Suppressor macrophage treated with lipopolysaccharide for 4 hours (primary cell): ENCODE results near the gene SPRTN.
"Not testable (repeated sequence)": the region's sequence is repeated elsewhere in the genome, so short reads cannot be mapped to it uniquely, and the experiment has no call there.

Experiments used
- DNase-seq: peaks from one replicate; pipeline ENCODE4 v3.0.0-alpha.2; 2020

SPRTN gene

DNA sequence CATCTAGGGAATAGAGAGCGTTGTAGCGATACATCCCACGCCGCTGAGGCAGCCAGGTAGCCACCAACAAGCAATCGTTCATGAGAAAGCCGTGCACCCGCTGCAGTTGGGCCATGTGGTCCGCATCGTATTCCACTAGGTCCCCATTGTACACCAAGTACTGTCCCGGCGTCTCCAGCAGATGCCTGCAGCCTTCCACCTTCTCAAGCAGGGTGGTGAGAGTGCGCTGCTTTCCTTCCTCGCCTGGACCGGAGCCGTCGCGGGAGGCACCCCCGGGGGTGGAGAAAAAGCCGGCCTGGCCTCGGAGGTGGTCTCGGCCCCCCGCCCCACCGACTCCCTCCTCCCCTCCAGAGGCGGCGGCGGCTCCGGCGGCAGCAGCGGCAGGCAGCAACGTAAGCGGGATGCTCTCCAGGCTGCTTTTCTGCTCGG is 1.0 kb upstream of the SPRTN start:
- no peak for DNase-seq

DNA sequence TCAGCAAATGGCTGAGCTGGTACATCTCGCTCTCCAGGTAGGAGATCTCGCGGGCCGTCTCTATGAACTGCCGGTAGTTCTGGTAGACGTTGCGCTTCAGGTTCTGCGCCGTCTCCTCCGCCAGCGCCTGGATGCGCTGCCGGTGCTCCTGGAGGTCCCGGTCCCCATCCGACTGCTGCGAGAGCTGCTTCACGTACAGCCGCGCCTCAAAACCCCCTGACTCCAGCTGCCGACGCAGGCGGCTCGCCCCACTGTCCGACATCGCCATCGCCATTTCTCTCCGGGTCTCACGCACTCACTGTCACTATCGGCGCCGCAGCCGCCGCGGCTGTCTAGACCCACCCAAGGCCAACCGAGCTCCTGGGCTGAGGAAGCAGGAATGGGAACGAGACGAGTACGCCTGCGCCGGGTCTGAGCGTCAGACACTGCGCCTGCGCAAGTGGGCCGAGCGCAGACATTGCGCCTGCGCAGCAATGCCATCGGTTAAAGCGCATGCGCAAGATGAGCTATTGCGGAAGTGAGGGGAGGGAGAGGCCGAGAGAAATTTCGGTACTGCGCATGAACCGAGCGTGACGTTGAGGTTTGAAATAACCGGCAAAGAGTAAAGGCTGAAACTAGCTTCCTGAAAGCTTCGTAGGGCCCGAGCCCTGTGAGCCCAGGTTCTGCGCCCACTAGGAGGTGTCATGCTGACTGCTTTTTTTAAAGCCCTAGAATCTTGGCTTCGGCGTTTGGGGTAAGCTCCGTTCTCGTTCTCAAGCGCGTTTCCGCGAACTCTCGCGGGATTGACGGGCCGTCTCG is 422 bp upstream of the SPRTN start, which contains the start of gene EXOC8:
TSS of gene EXOC8 (minus strand) at position 381 of the 798 bp plus-strand sequence. CDS start at position 274, 107 bp downstream.
- DNase-seq = peak; percentile 99

DNA sequence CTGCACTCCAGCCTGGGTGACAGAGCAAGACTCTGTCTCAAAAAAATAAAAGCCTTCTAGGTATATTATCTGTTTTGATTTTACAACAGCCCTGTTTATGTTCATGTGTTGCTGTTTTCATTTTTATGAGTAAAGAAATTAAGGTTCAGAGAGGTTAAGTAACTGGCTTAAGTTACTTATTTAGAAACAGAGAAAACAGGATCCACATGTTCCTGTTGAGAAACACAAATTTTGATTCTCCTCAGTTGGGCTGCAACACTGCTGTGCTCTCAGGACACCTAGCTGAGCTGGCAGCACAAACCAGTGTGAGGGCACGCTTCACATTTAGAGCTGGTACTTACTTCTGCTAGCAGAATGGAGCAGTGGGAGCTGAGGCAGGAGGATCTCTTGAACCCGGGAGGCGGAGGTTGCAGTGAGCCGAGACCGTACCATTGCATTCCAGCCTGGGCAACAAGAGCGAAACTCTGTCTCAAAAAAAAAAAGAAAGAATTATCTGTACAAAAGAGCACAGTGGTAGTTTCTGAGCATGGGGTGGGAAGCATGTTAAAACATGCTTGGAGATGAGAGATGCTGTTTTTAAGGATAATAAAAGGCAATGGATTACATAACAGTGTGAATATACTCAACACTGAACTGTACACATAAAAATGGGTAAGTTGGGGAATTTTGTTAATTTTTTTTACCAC is 2.4 kb downstream of the SPRTN start:
- no peak for DNase-seq

DNA sequence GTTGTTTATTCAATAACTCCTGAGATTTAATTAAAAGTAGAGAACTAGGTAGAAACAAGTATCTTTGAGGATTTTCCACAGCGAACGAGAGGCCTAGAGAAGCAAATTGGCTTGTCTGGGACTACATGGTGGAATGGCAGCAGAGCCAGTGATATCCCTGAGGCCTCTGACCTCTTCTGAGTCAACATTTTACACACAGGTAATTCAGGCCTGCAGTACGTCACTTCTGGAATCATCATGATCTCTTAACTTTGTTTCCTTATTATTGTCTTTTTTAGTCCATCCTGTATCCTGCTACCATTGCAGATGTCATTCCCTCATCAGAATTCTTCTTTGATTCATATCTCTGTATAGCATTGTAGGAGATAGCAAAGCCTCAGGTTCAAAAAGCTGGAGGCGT is 9.9 kb downstream of the SPRTN start:
- DNase-seq = no peak

DNA sequence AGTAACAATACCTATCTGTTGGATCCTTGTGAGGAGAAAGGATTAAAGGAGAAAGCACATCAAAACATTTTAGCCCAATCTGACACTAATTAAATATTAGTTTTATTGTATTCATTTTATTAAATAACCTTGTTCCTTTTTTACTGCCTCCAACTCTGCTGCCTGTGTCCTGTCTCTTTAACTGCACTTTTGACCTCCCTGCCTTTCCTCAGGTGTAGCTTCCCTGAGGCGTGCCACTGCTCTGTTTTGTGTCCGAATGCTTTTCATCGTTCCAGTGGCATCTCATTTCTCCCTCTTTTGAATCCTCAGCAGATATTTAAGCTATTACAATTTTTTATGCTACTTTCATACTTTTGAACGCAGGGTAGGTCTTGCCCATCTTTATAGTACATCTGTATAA is 10.3 kb downstream of the SPRTN start:
- no peak for DNase-seq

DNA sequence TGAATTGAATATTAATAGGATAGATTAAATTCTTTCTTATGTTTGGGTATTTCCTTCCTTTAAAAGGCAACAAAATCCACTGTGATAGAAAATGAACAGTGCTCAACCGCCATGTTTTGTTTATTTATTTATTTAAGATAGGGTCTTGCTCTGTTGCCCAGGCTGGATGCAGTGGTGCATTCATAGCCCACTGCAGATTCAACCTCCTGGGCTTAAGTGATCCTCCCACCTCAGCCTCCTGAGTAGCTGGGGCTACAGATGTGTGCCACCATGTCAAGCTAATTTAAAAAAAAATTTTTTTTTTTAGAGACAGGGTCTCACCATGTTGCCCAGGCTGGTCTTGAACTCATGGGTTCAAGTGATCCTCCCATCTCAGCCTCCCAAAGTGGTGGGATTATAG is 10.8 kb downstream of the SPRTN start:
- DNase-seq = not testable (repeated sequence)

DNA sequence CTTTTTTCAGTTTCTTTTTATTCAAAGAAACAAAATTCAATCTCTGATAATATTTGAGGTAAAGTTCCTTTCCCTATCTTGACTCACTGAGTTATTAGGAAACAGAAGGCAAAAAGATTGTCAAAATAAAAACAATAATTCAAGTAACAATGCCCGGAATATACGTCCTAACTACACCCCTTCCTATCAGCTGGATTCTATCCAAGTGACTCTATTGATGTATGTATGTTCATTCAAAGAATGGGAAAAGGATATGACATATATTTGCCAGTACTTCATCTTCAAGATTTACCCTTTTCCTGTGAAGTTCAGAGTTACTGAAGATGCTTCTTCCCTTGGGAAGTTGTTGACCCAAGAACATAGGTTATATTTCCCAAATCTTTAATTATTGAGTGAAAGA is 13.7 kb downstream of the SPRTN start:
- no peak for DNase-seq

DNA sequence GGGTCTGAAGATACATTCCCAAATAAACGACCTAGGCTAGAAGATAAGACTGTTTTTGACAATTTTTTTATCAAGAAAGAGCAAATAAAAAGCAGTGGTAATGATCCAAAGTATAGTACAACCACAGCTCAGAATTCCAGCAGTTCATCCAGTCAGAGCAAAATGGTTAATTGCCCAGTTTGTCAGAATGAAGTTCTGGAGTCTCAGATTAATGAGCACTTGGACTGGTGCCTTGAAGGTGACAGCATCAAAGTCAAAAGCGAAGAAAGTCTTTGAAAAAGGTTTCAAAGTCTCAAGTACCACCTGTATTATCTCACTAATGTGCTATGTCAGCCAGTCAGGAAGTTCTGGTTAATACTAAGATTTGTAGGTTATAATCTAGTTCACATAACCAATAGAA is 15.0 kb downstream of the SPRTN start:
- no peak for DNase-seq

DNA sequence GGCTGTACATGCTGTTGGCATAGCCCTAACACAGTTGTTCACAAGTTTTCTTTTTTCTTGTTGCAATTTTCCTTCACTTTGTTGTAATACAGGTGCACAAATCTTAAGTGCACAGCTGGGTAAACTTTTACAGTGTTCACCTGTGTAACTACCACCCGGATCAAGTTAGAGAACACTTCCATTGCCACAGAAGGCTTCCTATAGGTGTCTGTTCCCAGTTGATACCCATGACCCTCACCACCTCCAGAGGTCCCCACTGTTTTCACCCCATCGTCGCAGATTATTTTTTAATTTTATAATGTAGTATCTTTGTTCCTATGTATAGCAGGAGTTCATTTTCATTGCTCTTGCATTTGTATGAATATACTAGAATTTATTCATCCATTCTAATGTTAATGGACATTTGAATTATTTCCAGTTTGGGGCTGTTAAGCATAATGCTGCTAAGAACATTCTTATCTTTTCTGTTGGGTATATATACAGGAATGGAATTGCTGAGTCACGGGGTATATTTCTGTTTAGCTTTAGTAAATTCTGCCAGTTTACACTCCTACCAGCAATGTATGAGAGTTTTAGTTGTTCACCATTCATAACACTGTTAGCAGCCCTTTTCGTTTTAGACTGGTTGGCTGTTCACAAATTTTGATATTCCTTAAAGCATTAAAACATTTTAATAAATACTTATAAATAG is 16.4 kb downstream of the SPRTN start:
- DNase-seq = no peak

DNA sequence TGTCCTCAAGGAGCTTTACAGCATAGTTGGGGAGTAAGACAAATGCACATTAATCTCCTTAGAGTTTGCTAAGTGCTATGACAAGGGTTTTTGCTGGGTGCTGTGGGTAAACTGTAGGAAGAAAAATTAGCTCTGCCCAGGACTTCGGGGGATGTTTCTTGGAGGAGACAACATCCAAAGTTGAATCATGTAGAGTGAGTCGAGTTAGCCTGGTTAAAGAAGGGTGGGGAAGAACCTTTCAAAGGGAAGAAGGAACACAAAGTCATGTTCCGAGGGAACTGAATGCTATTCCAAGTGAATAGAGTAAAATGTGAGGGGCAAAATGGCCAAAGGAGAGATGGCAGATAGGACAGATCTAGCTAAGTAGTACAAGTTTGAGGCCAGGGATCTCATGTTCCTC is 17.1 kb downstream of the SPRTN start:
- no peak for DNase-seq

DNA sequence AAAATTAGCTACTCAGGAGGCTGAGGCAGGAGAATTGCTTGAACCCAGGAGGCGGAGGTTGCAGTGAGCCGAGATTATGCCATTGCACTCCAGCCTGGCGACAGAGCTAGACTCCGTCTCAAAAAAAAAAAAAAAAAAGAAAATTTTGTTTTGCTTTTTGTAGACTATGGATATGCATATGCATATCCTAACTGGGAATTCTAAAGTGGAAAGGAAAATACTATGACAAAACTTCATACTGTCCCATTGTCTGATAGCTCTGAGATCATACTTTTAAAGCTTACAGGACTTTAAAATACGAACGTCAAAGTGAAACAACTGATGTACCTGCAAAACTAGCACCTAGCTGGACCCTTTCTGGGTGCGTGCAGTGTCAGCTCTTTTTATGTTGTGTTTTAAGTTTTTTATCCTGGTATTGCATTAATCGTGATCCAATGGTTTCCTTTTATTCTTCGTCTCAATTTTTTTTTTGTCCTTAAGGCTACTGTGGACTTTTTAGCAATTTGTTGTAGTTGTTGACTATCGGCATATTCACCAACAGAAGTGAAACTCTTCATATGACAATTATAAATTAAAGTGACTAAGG is 19.2 kb downstream of the SPRTN start:
- no peak for DNase-seq

DNA sequence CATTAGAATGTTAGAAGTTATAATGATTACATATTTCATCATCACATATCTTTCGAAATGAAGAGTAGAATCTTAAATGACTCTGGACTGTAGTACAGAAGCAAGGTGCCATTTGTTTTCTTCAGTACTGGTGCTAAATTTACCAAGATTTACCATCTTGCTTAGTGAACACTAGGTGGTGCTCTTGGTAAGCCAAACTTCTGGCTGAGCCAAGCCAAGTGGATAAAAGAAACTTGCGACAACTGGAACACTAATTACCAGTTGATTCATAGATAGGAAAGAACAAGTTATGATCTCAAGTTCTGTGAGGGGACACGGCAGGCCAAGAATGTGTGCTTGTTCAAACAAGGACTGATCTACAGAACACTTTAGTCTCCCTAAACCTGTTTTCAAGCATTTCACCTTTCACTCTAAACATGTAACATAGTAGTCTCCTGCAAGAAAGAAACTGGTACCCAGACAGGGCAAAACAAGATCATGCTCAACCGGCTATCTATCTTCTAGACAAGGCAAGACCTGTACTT is 19.8 kb downstream of the SPRTN start:
- peak; percentile 75 for DNase-seq

DNA sequence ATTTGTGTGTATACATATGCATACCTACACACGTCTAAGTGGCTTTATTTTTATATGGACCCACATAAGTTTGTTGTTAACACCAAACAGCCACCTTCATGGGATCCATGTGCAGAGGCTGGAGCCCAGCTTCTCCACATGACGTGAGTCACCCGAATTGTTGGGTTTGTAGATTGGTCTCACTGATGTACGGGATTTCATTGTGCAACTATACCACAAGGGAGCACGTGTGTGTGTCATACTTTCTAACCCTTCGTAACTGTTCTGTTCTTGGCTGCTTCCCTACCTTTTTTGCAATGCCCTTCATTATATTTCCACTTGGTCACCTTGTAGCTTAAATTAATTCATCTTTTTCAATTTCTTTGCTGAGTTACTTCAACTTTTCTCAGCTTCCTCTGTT is 21.0 kb downstream of the SPRTN start:
- DNase-seq = peak; percentile 86

DNA sequence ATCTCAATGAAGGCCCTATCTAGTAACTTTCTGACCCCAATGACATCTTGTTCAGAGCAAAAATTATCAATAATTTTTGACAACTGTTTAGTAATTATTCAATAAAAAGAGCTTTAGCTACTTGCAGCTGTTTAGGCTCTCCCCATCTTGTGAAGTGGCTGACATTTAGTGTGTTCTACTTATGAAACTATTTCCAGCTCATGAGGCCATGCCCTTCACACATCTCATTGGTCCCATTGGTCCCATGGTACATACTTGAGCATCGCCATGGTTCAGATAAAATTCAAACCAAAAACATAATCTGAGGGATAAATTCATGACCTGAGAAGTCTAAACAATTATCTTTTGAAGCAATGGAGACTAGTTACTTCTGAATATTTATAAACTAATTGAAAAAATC is 24.2 kb downstream of the SPRTN start:
- no peak for DNase-seq

DNA sequence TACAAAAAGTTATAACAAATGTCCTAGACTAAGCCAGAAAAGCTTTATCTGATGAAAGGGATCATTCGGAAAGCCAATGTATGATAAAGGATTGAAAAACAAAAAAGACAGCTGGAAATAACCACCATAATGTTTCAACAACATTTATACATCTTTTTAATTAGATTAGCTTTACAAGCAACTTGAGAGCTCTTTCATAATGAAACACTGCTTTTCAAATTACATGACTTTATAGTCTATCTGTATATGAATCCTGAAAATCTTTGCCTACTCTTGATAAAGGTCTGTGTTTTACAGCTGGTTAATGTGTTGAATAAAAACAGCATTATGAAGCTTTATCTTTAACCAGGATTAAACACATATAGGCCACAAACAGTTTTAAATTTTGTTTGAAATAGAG is 25.5 kb downstream of the SPRTN start:
- DNase-seq = no peak

DNA sequence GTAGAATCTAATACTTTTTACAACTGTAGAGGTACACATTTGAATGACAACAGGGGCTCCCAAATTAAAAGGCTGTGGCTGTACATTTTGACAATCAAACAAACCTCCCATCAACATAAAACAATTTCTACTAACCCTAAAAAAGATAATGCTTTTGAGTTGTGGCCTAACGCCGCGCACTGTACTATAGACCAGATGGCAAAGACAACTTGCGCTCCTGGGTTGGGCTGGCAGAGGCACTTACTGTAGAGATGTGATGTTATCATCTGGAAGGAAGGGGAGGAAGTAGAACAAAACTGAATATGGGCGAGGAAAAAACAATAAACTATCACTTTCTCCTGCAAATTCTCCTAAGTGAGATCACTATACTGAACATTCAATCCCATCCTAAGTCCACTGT is 26.1 kb downstream of the SPRTN start:
- DNase-seq = no peak

DNA sequence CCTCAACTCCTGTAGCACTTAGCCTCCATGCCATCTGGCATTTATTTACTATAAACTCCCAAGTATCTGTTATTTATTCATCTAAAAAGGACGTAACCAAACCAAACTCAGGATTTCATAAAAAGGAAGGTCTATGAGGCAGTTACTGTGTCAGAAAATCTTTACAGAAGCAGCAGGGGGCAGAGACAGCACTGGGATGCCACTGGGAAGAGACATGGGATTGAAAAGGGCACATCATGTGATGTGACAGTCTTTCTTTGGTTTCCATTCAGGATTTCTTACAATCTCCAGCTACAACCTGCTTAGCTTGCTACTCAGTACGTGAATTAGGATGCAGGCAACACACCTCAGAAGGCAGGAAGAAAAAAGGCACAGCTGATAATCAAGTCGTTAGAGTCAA is 31.2 kb downstream of the SPRTN start:
- DNase-seq = no peak

DNA sequence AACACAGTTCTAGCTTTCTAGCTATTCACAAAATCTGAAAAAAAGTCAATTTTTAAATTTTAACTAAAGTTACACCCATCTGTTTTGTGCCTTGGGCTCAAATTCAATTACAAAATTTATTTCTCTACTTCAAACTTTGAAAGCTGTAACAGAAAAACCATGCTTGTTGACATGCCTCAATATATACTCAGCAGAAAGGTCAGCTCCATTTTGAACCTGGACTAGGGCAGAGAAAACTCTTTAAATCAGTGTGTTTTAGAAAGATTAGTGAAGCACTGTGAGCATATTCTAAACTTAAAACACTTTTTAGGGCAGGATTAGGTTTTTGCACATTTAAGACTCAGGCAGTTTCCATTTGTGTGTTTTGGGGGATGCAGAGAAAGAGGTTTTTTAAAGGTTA is 34.4 kb downstream of the SPRTN start:
- no peak for DNase-seq

DNA sequence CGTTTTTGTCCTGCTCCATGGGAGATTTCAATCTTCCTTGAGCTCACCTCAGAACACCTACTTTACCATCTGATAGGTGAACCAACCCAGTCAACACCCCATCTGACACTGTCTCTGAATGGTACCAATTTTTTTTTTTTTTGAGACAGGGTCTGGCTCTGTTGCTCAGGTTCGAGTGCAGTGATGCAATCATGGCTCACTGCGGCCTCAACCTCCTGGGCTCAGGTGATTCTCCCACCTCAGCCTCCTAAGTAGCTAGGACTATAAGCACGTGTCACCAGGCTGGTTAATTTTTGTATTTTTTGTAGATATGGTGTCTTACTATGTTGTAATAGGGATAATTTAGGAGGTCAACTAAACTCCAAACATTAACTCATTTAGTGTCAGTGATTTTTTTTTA is 36.3 kb downstream of the SPRTN start:
- DNase-seq = no peak

DNA sequence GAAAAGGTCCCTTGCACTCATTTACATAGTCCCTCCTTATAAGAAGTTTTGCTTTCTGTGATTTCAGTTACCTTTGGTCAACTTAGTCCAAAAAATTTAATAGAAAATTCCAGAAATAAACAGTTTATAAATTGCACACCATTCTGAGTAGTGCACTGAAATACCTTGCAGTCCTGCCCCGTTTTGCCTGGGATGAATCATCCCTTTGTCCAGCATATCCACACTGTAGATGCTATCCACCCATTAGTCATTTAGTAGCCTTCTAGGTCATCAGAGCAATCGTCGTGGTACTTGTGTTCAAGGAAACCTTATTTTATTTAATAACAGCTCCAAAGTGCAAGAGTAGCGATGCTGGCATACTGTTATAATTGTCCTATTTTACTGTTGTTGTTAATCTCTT is 38.0 kb downstream of the SPRTN start:
- no peak for DNase-seq

DNA sequence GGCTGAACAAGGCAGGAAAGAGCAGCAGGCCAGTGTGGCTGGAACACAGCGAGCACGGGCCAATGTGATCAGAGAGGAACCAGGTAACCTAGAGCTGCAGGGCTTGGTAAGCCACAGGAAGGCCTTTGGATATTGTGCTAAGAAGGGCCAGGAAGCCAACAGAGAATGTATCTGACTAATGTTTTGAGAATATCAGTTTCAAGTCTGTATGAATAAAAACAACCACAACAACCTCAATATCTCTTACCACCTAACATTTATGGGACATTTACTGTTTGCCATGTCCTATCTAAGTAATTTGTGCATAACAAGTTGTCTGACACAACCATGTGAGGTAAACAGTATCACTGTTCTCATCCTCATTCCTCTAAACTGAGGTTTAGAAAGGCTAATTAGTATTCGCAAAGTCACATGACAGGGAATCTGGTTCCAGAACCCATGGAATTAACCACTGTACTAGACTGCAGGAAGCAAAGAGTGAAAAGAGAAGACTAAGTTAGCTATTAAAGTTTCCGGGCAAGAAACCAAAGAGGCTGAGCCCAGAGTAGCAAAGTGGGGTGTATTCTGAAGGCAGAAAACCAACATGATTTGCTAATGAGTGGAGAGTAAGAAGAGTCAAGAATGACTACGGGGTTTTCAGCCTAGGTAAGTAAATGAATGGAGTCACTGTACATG is 38.9 kb downstream of the SPRTN start:
- DNase-seq = no peak

DNA sequence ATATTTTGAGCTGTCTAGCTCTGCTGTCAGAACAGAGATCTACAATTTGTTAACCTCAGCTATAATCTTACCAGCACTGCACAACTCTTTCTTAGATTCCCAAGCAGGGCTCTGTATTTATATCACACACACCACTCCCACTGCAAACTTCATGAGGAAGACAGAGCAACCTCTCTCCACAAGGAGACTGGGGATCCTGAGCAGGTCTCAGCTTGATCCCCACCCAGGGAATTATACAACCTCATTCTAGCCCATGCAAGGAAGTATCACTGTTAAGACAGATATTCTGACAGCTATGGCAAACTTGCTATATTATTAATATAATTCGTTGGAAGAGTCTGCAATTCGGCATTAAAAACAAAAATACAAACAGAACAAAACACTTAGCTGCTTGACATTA is 43.6 kb downstream of the SPRTN start:
- no peak for DNase-seq

DNA sequence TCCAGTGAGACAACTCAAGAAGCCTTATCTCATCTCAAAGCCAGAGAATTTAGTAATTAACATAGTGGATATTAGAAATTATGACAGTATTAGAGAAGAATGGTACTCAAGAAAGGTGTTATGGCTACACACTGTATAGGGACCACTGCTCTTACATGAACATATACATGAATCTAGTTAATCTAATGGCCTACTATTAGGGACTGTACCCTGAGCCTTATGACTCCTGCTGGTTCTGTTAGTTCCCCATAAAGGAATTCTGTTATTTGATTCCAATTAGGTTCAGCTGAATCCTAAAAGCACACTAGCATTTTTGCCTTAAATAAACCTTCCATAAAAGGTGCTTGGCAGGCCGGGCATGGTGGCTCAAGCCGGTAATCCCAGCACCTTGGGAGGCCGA is 44.3 kb downstream of the SPRTN start:
- no peak for DNase-seq
